ENCODE data around the gene AGAP2. TPM values are rescaled to one million over a fixed set of nuclear protein-coding genes. Genes with fewer than 3 reads are reported as not detected.

Gene AGAP2
- total RNA-seq, 1 donor from 2014 or later: not detected

DNA sequence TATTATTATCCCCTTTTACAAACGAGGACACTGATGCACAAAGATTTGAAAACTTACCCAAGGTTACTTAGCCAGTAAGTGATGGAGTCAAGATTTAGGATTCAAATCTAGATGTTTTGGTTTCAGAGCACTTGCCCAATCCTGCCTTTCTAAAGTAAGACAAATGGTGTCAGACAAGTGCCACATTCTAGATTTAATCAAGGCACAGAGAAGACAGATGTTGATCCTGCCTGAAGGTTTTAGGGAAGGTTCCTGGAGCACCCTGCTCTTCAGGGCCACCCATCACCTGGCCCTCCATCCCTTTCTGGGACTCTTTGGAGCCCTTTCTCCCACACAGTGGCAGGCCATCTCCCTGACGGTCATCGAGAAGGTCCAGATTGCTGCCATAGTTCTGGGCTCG is 19.2 kb upstream of the AGAP2 start:
- TF ChIP-seq CTCF (IDR thresholded peaks at IDR 0.05; ENCODE audit: insufficient read depth, low read length, poor library complexity, severe bottlenecking): no peak
- H3K27me3 ChIP-seq (ENCODE audit: control insufficient read depth, insufficient read depth, low read length): no peaks in the 10 kb centered on the region
- no peak overlapping the region for H3K4me3 ChIP-seq (ENCODE audit: low read depth, low read length)
- peaks cover 3% of the 10 kb centered on the region for H3K36me3 ChIP-seq (ENCODE audit: control insufficient read depth, insufficient read depth, low read length)
- DNase-seq (ENCODE audit: low read depth): no peak

DNA sequence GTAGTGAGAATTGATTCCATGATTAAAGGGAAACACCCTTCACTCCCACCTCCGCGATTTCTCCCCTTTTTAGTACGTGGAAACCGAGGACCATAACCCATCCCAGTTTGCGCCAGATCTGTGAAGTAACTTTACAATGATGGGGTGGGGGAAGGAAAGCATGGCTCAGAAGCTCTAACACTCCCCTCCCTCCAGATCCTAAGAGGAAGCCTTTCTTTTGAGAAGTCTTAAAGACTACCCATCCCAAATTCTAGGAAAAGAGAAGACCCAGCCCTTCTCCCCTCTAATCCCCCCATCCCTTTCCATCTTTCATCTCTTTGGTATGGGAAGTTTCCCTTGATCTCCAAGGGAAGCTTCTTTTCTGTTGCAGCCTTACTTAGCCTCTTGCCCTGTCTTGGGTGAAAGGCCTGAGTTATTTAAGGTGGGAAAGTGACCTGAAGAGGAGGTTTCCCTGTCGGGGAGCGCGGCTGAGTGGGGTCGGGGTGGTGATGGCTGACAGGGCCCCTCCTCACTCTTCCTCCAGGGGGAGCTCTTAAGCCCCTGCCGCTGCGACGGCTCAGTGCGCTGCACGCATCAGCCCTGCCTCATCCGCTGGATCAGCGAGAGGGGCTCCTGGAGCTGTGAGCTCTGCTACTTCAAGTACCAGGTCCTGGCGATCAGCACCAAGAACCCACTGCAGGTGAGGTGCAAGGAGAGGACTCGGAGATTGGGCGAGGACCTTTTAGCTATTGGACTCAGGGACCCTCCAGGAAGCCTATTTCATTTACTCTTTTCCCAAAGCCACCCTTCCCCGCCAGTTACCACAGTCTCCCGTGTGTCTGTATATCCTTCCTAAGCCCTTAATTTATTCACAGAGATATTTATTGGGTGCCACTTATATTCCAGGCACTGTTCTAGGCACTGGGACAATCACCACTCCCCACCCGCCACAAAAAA is 18.1 kb upstream of the AGAP2 start:
- no peaks in the 10 kb centered on the region for H3K27me3 ChIP-seq (ENCODE audit: control insufficient read depth, insufficient read depth, low read length)
- no peak for DNase-seq (ENCODE audit: low read depth)
- H3K4me3 ChIP-seq (ENCODE audit: low read depth, low read length): no peak overlapping the region
- H3K36me3 ChIP-seq (ENCODE audit: control insufficient read depth, insufficient read depth, low read length): peaks cover 3% of the 10 kb centered on the region
- peak; percentile 83 for TF ChIP-seq CTCF (IDR thresholded peaks at IDR 0.05; ENCODE audit: insufficient read depth, low read length, poor library complexity, severe bottlenecking)

GRCh38 chr12:57755454-57756372 is 17.2 kb upstream of the AGAP2 start:
- TF ChIP-seq CTCF (IDR thresholded peaks at IDR 0.05; ENCODE audit: insufficient read depth, low read length, poor library complexity, severe bottlenecking): no peak
- no peaks in the 10 kb centered on the region for H3K27me3 ChIP-seq (ENCODE audit: control insufficient read depth, insufficient read depth, low read length)
- no peak for DNase-seq (ENCODE audit: low read depth)
- H3K4me3 ChIP-seq (ENCODE audit: low read depth, low read length): peak overlapping the region; percentile 62
- peaks cover 3% of the 10 kb centered on the region for H3K36me3 ChIP-seq (ENCODE audit: control insufficient read depth, insufficient read depth, low read length)

- no peak for TF ChIP-seq CTCF (IDR thresholded peaks at IDR 0.05; ENCODE audit: insufficient read depth, low read length, poor library complexity, severe bottlenecking)
- Histone ChIP-seq H3K36me3 (ENCODE audit: control insufficient read depth, insufficient read depth, low read length) (peaks cover 3% of the 10 kb centered on the region), H3K4me3 (ENCODE audit: low read depth, low read length) (peak overlapping the region; percentile 62), H3K27me3 (ENCODE audit: control insufficient read depth, insufficient read depth, low read length) (no peaks in the 10 kb centered on the region)
- no peak for DNase-seq (ENCODE audit: low read depth)
Observed at GRCh38 chr12:57755194-57755453, 16.6 kb upstream of the AGAP2 start.

GRCh38 chr12:57754411-57755193 is 16.1 kb upstream of the AGAP2 start, which contains the start of gene MARCHF9:
MARCHF9 (plus strand) TSS chr12:57755103; CDS start chr12:57755529, 426 bp downstream.
- peak within 1 kb of the TSS; percentile 62 for H3K4me3 ChIP-seq (ENCODE audit: low read depth, low read length)
- no peak for TF ChIP-seq CTCF (IDR thresholded peaks at IDR 0.05; ENCODE audit: insufficient read depth, low read length, poor library complexity, severe bottlenecking)
- DNase-seq (ENCODE audit: low read depth): no peak
- peaks cover 3% of the 10 kb centered on the region for H3K36me3 ChIP-seq (ENCODE audit: control insufficient read depth, insufficient read depth, low read length)
- no peaks in the 10 kb centered on the region for H3K27me3 ChIP-seq (ENCODE audit: control insufficient read depth, insufficient read depth, low read length)

Measured in kidney epithelial cell (primary cell).